Activated CD8-positive, alpha-beta memory T cell treated with anti-CD3 and anti-CD28 coated beads, Interleukin-2, amount 50 U/mL, for 4 hours (primary cell): ENCODE measurements around the gene TPSB2.
"Not testable (repeated sequence)": the region's sequence is repeated elsewhere in the genome, so short reads cannot be mapped to it uniquely, and the experiment has no call there.

ENCODE experiments used
- DNase-seq: peaks from one replicate; pipeline ENCODE4 v3.0.0-alpha.2; 2020

Gene TPSB2

DNA sequence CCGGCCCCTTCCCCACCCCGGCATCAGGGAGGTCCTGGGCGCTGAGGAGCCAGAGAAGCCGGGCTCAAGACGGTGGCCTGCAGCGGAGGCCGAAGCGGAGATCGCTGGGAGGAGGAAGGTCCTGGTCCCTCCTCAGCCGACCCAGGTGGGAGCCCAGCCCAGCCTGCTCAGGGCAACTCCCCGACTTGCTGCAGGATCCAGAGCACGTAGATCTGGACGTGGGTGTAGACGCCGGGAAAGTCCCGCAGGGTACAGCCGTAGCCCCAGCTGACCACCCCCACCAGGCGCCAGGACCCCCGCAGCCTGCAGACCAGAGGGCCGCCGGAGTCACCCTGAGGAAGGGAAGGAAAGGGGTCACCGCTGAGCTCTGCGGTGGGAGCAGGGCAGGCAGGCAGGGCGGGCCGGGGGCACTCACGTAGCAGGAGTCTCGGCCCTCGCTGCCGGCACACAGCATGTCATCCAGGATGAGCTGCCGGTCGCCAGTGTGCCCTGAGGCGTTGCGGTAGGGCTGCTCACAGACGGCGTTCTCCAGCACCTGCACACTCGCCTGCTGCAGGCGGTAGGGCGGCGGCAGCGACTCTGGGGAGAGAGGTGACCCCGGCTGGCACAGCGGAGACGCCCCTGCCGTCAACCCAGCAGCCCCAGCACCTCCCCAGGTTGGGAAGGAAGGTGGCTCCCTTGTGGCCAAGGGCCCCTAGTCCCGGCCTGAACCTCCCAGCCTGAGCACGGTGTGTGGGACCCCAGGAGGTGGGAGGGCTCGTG, 31.3 kb upstream of the TPSB2 start:
- no peak for DNase-seq

GRCh38 chr16:1260101-1260680, 30.2 kb upstream of the TPSB2 start:
- no peak for DNase-seq

DNA sequence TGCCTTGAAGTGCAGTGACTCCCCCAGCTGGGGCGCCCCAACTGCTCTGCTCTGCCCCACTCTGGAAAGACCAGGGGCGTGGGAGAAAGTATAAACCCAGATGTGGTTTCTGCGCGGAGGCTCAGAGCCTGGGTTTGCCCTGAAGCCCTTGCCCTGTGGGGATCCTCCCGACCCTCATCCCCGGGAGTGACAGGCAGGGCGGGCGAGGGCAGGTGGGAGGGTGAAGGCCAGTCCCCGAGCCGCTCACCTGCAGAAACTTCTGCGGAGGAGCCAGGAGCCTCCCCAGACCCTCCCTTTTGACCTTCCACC, 29.7 kb upstream of the TPSB2 start:
- DNase-seq: no peak

DNA sequence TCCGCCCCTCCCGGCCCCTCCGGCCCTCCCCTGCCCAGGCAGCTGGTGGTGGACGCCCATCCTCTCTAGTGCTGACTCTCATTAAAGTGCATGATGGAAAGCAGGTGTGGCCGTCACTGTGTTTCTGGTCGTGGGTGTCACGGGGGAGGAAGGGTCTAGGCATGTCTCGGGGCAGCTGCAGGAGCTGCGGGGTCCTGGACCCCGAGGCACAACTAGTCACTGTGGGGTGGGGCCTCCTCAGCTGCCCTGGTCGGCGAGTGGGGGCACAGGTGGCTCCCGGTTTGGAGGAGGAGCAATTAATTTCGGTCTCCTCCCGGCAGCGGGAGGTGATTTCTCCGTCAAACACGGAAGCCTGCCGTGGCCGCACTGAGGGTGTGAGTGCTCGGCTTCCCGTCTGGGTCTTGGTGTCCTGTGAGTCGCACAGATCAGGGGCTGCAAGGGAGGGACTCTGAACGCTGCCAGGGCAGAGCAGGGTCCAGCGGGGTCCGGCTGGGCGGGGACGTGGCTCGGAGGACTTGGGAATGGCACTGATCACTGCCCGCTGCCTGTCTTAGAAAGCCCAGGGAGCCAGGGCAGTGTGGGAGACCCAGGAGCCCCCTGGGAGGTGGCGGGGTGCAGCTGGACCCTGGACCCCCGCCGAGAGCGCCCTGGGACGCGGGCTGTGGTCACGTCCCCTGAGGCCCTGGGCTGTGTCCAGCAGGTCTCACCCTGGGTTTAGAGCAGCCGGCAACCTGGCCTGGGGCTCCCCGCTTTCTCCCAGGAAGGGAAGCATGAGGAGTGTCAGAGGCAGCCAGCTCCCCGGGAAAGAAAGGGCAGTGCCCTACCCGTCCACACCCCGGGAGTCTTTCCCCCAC, 29.1 kb upstream of the TPSB2 start:
- no peak for DNase-seq

DNA sequence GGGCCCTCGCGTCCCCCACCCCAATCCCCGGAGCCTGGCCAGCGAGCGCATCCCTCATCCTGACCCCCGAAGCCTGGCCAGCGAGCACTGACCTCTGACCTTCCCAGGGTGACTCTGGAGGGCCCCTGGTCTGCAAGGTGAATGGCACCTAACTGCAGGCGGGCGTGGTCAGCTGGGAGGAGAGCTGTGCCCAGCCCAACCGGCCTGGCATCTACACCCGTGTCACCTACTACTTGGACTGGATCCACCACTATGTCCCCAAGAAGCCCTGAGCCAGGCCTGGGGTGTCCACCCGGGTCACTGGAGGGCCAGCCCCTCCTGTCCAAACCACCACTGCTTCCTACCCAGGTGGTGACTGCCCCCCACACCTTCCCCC, 28.2 kb upstream of the TPSB2 start:
- DNase-seq: no peak

- DNase-seq: no peak
These were observed 27.7 kb upstream of the TPSB2 start for GRCh38 chr16:1257561-1258224.

DNA sequence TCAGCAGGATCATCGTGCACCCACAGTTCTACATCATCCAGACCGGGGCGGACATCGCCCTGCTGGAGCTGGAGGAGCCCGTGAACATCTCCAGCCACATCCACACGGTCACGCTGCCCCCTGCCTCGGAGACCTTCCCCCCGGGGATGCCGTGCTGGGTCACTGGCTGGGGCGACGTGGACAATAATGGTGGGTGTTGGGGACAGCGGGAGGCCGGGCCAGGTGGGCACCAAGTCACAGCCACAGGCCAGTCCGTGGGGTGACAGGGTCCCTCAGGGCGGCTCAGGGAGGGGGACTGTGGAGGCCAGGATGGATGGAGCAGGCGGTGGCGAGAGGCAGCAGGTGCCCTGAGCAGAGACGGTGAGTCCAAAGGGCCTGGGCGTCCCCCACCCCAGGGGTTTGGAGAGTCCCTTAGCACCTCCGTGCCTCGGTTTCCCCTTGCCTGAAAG, 26.9 kb upstream of the TPSB2 start:
- no peak for DNase-seq

- DNase-seq: not testable (repeated sequence)
These were observed 26.4 kb upstream of the TPSB2 start for GRCh38 chr16:1256296-1256873.

- not testable (repeated sequence) for DNase-seq
These were observed 25.5 kb upstream of the TPSB2 start, which contains the start of gene TPSD1 for GRCh38 chr16:1255276-1256122. TSS of gene TPSD1 (plus strand) at chr16:1256069. CDS start at chr16:1256281, 212 bp downstream.

GRCh38 chr16:1254821-1255220, 24.8 kb upstream of the TPSB2 start:
- DNase-seq: not testable (repeated sequence)

GRCh38 chr16:1253701-1254364, 23.8 kb upstream of the TPSB2 start:
- not testable (repeated sequence) for DNase-seq

DNA sequence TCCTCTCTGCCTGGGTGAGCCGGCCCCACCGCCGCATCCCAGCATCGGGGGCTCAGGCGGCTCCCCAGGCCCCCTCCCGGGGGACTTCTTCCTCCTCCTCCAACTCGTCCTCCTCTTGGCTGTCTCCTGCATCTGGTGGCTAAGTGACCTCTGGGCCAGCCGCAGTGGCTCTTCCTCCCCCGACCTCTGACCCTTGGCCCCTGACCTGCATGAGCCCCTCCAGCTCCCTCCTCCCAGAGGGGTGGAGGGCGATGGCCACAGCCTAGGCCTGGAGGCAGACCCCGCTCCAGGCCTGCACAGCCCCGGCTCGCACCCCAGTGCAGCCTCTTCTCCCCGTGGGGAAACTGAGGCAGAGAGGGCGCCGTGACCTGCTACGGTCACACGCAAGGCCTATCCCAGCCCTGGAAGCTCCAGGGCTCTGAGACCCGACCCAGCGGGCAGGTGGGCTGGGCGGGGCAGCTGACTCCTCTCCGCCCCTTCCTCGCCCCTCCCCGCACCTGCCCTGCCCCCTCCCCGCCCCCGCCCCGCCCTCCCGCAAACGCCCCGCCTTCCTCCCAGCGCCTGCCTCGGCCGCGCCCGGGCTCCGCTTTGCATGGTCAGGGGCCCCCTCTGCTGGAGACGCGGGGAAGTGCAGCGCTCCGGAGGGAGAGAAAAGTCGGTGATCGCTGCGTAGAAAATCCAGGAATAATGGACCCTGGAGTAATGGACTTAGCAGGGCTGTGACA, 19.2 kb upstream of the TPSB2 start:
- DNase-seq: not testable (repeated sequence)

DNA sequence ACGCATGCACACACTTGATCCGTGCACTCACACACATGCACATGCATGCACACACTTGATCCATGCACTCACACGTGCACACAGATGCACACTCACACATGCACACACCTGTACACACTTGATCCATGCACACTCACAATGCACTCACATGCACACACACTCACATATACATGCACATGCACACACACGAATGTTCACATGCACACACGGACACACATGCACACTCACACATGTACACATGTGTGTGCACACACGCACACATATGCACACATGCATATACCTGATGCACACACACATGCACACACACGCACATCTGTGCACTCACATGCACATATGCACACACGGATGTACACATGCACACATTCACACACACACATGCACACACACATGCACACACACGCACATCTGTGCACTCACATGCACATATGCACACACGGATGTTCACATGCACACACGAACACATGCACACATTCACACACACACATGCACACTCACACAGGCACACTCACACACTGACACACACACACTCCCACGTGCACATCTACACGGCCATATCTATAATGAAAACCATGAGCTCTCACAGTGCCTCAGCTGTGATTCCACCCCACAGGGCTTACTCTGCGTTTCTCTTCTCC, 18.0 kb upstream of the TPSB2 start:
- not testable (repeated sequence) for DNase-seq

- DNase-seq: no peak
These were observed 15.6 kb upstream of the TPSB2 start for GRCh38 chr16:1245452-1246020.

- DNase-seq: no peak
These were observed 14.9 kb upstream of the TPSB2 start for GRCh38 chr16:1244881-1245280.

DNA sequence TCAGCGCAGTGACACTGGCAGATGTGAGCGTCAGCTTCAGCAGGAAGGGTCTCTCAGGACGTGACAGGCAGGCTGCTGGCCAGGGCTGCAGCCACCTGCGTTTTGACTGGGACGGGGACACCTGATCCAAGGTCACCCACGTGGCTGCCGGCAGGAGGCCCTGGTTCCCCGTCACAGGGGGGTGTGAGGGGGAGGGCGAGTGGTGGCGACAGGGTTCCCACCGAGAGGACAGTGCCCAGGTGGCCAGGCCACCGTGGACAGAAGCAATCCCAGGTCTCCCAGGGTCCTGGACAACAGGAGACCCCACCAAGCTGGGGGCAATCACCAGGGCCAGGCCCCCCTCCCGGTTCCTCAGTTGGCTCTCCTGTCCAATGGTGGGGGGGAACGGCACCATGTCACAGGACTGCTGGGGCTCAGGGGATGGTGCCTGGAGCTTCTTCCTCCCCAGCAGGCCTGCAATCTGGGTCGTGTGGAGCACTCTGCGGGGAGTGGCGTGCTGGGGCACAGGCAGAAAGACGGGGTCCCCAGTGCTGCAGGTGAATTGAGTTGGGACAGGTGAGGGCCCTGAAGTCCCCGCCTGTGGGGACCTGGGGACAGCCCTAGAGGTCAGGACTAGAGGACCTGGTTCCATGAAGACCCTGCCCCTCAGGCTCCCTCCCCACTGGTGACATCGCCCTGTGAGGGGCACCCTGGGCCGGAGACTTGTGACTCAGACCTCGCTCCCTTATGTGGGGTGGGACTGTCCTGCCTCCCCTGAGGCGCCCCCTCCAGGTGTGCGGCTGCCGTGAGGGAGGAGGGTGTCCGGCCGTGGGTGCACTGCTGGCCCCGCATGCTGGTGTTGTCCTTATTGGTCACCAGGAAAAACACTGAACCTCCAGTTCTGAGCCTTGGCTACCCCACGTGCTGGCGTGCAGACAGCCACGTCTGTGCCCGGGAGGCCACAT, 14.2 kb upstream of the TPSB2 start:
- DNase-seq: not testable (repeated sequence)

GRCh38 chr16:1243363-1243762, 13.4 kb upstream of the TPSB2 start:
- not testable (repeated sequence) for DNase-seq

GRCh38 chr16:1241081-1241480, 11.1 kb upstream of the TPSB2 start:
- DNase-seq: not testable (repeated sequence)
